NCI-H526 treated with DMSO at 0.1 percent for 48 hours (cell line): Measurements from ENCODE around the gene CNTNAP3.
"Not testable (repeated sequence)": the region's sequence is repeated elsewhere in the genome, so short reads cannot be mapped to it uniquely, and the experiment has no call there.

Experiments
- DNase-seq: peaks from one replicate; lab custom pipeline; 2025; lab: John Stamatoyannopoulos, UW

The CNTNAP3 gene

GRCh38 chr9:39067683-39068082 is 220.3 kb downstream of the CNTNAP3 start:
- not testable (repeated sequence) for DNase-seq

GRCh38 chr9:39062966-39063365 is 225.0 kb downstream of the CNTNAP3 start:
- DNase-seq: not testable (repeated sequence)

GRCh38 chr9:39054453-39054852 is 233.5 kb downstream of the CNTNAP3 start:
- not testable (repeated sequence) for DNase-seq

- DNase-seq: not testable (repeated sequence)
These were observed 241.1 kb downstream of the CNTNAP3 start for GRCh38 chr9:39046833-39047232.

GRCh38 chr9:39042352-39042803 is 245.6 kb downstream of the CNTNAP3 start:
- not testable (repeated sequence) for DNase-seq

- not testable (repeated sequence) for DNase-seq
These were observed 246.2 kb downstream of the CNTNAP3 start for GRCh38 chr9:39041774-39042173.

- DNase-seq: not testable (repeated sequence)
These were observed 248.8 kb downstream of the CNTNAP3 start for GRCh38 chr9:39039148-39039547.

GRCh38 chr9:39038221-39038620 is 249.7 kb downstream of the CNTNAP3 start:
- DNase-seq: not testable (repeated sequence)

- not testable (repeated sequence) for DNase-seq
These were observed 254.1 kb downstream of the CNTNAP3 start for GRCh38 chr9:39033849-39034248.

- DNase-seq: not testable (repeated sequence)
These were observed 257.6 kb downstream of the CNTNAP3 start for GRCh38 chr9:39030204-39031019.

- not testable (repeated sequence) for DNase-seq
These were observed 259.1 kb downstream of the CNTNAP3 start for GRCh38 chr9:39028855-39029254.

- not testable (repeated sequence) for DNase-seq
These were observed 259.8 kb downstream of the CNTNAP3 start for GRCh38 chr9:39028168-39028567.

GRCh38 chr9:39025911-39026588 is 261.9 kb downstream of the CNTNAP3 start:
- not testable (repeated sequence) for DNase-seq
